Endodermal cell (in vitro differentiated cells): ENCODE results near the gene NUBPL. TPM values are rescaled to one million over a fixed set of nuclear protein-coding genes. Genes with fewer than 3 reads are reported as not detected.
A peak's percentile ranks its signal among the peaks of the same experiment; 100 is the strongest.

ENCODE experiments used
- DNase-seq: peaks from one replicate; pipeline ENCODE4 v3.0.0-alpha.2; 2017
- H3K27ac ChIP-seq: 2 replicates; pipeline ENCODE4 v1.5.1; 2013; ENCODE audit warnings: mild to moderate bottlenecking, low read depth, low read length, moderate library complexity
- H3K27me3 ChIP-seq: 2 replicates; pipeline ENCODE4 v1.6.1; 2013; ENCODE audit warnings: mild to moderate bottlenecking, low read length, moderate library complexity; ENCODE audit not compliant: insufficient read depth, control insufficient read depth, poor library complexity, severe bottlenecking
- H3K36me3 ChIP-seq: 2 replicates; pipeline ENCODE4 v1.7.0; 2013; ENCODE audit warnings: mild to moderate bottlenecking, low read length, moderate library complexity; ENCODE audit not compliant: control insufficient read depth, insufficient read depth
- H3K4me1 ChIP-seq: one replicate; pipeline ENCODE4 v1.7.0; 2013; ENCODE audit warnings: low read length; ENCODE audit not compliant: control insufficient read depth, insufficient read depth
- H3K4me3 ChIP-seq: 2 replicates; pipeline ENCODE4 v1.5.1; 2013; ENCODE audit warnings: mild to moderate bottlenecking, low read length, moderate library complexity
- H3K9ac ChIP-seq: 2 replicates; pipeline ENCODE4 v1.6.1; 2013; ENCODE audit warnings: mild to moderate bottlenecking, low read length, moderate library complexity; ENCODE audit not compliant: poor library complexity, severe bottlenecking; ENCODE audit errors: extremely low read depth
- H3K9me3 ChIP-seq: 2 replicates; pipeline ENCODE4 v1.6.1; 2013; ENCODE audit warnings: mild to moderate bottlenecking, low read length, moderate library complexity; ENCODE audit not compliant: control insufficient read depth
- H3K27ac Mint-ChIP-seq: 2 replicates; pipeline ENCODE4 v1.8.0; 2020; ENCODE audit warnings: mixed read lengths
- H3K27me3 Mint-ChIP-seq: 2 replicates; pipeline ENCODE4 v1.8.0; 2021; ENCODE audit warnings: mild to moderate bottlenecking, mixed read lengths; ENCODE audit not compliant: insufficient read depth
- H3K36me3 Mint-ChIP-seq: 2 replicates; pipeline ENCODE4 v1.8.0; 2020; ENCODE audit warnings: low read depth, mixed read lengths
- H3K4me1 Mint-ChIP-seq: 2 replicates; pipeline ENCODE4 v1.8.0; 2020; ENCODE audit warnings: mixed read lengths
- H3K4me3 Mint-ChIP-seq: 2 replicates; pipeline ENCODE4 v1.8.0; 2020; ENCODE audit warnings: mild to moderate bottlenecking, moderate library complexity, mixed read lengths
- H3K9me3 Mint-ChIP-seq: 2 replicates; pipeline ENCODE4 v1.8.0; 2020; ENCODE audit warnings: mild to moderate bottlenecking, mixed read lengths
- CTCF ChIP-seq: fragments of 200-600 bp; sonication (generic); conservative IDR thresholded peaks from 2 replicates; pipeline ENCODE4 v1.5.0; 2021; ENCODE audit warnings: antibody characterized with exemption, mild to moderate bottlenecking
- WGBS, 2 experiments: methylation state at CpG; one replicate each; pipeline versions ENCODE4 v1.1.5 to v1.1.7; 2013; ENCODE audit warnings: missing lambda C conversion rate in 2 of 2, mixed read lengths in 1 of 2; ENCODE audit not compliant: insufficient coverage in 1 of 2, insufficient read length in 1 of 2; 5-methylcytosine and 5-hydroxymethylcytosine counted together
- total RNA-seq, 2 donors: library from RNA; stranded (reverse); fragmentation: NEBNext Ultra II Directional in 1 of 2; extraction: Animal tissue kit (Norgen Biotek cat#: 25700) in 1 of 2; gene quantifications; 2 replicates in 1 of 2; 3 replicates in 1 of 2; pipeline ENCODE4 v1.2.1, GENCODE V29; 2021

NUBPL gene
- total RNA-seq, 2 donors from 2014 or later = 12.2 to 14.0 TPM

GRCh38 chr14:31699809-31700208 is 138.6 kb downstream of the NUBPL start:
- Histone ChIP-seq H3K9ac (no peak overlapping the region), H3K9me3 (peaks cover 39% of the 10 kb centered on the region), H3K27ac (no peak overlapping the region), H3K36me3 (no peaks in the 10 kb centered on the region), H3K27me3 (no peaks in the 10 kb centered on the region), H3K4me1 (no peaks in the 10 kb centered on the region), H3K4me3 (no peak overlapping the region)
- Mint-ChIP-seq H3K27me3 (no peaks in the 10 kb centered on the region), H3K4me3 (no peak overlapping the region), H3K4me1 (peaks cover 4% of the 10 kb centered on the region), H3K9me3 (peaks cover 42% of the 10 kb centered on the region), H3K36me3 (peaks cover 35% of the 10 kb centered on the region), H3K27ac (no peak overlapping the region)
- DNase-seq = no peak
- TF ChIP-seq CTCF = no peak

DNA sequence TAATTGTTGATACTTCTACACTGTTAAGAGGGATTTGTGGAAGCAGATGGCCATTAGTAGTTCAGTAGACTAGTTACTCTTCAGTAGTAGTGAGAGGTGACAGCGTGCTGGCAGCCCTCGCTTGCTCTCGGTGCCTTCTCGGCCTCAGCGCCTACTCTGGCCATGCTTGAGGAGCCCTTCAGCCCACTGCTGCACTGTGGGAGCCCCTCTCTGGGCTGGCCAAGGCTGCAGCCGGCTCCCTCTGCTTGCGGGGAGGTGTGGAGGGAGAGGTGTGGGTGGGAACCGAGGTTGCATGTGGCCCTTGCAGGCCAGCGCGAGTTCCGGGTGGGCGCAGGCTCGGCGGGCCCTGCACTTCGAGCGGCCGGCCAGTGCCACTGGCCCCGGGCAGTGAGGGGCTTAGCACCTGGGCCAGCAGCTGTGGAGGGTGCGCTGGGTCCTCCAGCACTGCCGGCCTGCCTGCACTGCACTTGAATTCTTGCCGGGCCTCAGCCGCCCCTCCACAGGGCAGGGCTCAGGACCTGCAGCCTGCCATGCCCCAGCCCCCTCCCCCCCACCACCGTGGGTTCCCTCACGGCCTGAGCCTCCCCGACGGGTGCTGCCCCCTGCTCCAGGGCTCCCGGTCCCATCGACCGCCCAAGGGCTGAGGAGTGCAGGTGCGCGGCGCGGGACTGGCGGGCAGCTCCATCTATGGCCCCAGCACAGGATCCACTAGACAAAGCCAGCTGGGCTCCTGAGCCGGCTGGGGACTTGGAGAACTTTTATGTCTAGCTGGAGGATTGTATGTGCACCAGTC is 139.3 kb downstream of the NUBPL start:
- Histone ChIP-seq H3K4me1 (no peaks in the 10 kb centered on the region), H3K27ac (no peak overlapping the region), H3K9ac (no peak overlapping the region), H3K4me3 (no peak overlapping the region), H3K36me3 (no peaks in the 10 kb centered on the region), H3K9me3 (peaks cover 46% of the 10 kb centered on the region), H3K27me3 (no peaks in the 10 kb centered on the region)
- H3K36me3 Mint-ChIP-seq = peaks cover 42% of the 10 kb centered on the region
- no peak for DNase-seq
- H3K4me1 Mint-ChIP-seq = peaks cover 4% of the 10 kb centered on the region
- H3K9me3 Mint-ChIP-seq = peaks cover 48% of the 10 kb centered on the region
- H3K27me3 Mint-ChIP-seq = no peaks in the 10 kb centered on the region
- no peak overlapping the region for H3K27ac Mint-ChIP-seq
- no peak for TF ChIP-seq CTCF
- WGBS, 2 experiments = 95% methylated on average over 11 to 35 of the region's 35 CpGs
- no peak overlapping the region for H3K4me3 Mint-ChIP-seq

GRCh38 chr14:31702130-31702529 is 140.9 kb downstream of the NUBPL start:
- Histone ChIP-seq H3K9me3 (peaks cover 60% of the 10 kb centered on the region), H3K27me3 (no peaks in the 10 kb centered on the region), H3K27ac (no peak overlapping the region), H3K4me3 (peak overlapping the region; percentile 0), H3K4me1 (no peaks in the 10 kb centered on the region), H3K9ac (no peak overlapping the region), H3K36me3 (no peaks in the 10 kb centered on the region)
- no peak for DNase-seq
- H3K4me3 Mint-ChIP-seq = no peak overlapping the region
- peaks cover 55% of the 10 kb centered on the region for H3K36me3 Mint-ChIP-seq
- H3K4me1 Mint-ChIP-seq = peaks cover 2% of the 10 kb centered on the region
- 88 to 100% methylated on average over 2 of the region's 2 CpGs for WGBS, 2 experiments
- no peaks in the 10 kb centered on the region for H3K27me3 Mint-ChIP-seq
- H3K9me3 Mint-ChIP-seq = peaks cover 65% of the 10 kb centered on the region
- H3K27ac Mint-ChIP-seq = no peak overlapping the region
- TF ChIP-seq CTCF = no peak
